NCI-H1436 (cell line): Measurements from ENCODE around the gene NCKAP5L.
"Not testable (repeated sequence)": the region's sequence is repeated elsewhere in the genome, so short reads cannot be mapped to it uniquely, and the experiment has no call there.

ENCODE experiments used
- DNase-seq: peaks from one replicate; lab custom pipeline; 2025; lab: John Stamatoyannopoulos, UW

NCKAP5L gene

DNA sequence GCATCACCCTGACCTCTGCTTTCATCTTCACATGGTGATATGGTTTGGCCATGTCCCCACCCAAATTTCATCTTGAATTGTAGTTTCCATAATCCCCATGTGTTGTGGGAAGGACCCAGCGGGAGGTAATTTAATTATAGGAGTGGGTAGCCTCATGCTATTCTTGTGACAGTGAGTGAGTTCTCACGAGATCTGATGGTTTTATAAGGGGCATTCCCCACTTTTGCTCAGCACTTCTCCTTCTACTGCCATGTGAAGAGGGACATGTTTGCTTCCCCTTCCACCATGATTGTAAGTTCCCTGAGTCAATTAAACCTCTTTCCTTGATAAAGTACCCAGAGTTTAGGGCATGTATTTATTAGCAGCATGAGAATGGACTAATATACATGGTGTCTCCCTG, 48.6 kb downstream of the NCKAP5L start:
- no peak for DNase-seq

DNA sequence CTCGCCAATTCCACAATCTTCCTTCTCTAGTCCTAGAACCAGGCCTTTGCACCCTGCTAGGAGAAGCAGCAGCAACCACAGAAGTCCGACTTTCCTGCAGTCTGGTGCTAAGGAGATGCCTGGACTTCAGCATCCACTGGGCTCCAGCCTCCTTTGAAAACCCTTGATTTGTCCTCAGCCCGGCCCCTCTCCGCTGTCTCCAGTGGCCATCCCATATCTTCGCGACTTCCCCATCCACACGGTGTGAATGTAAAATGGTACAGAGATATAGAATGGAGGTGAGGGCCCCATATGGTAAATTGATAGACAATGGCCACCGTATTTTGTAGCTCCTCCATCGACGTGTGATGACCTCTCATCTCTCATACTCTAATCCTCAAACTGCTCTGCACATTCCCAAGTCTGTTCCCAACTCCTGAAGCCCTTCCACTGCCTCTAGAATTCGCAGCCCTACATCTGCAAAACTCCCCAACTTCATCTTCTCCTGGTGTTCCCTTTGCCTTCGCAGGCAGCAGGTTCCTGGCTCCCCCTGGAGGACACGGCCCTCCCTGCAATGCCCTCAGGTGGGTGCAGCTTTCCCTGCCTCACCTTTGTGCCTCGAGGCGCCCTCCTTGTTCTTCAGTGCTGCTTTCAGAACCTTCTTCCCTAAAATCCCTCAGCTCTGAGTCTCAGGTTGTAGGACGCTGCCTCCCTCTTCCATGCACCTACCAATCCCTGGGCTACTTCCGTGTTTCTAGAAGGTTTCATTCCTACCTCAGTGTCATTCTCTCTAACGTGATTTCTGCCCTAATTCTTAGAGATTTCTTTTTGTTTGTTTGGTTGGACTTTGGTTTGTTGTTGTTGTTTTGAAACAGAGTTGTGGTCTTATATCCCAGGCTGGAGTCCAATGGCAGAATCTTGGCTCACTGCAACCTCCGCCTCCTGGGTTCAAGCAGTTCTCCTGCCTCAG, 50.1 kb downstream of the NCKAP5L start:
- peak; percentile 37 for DNase-seq

DNA sequence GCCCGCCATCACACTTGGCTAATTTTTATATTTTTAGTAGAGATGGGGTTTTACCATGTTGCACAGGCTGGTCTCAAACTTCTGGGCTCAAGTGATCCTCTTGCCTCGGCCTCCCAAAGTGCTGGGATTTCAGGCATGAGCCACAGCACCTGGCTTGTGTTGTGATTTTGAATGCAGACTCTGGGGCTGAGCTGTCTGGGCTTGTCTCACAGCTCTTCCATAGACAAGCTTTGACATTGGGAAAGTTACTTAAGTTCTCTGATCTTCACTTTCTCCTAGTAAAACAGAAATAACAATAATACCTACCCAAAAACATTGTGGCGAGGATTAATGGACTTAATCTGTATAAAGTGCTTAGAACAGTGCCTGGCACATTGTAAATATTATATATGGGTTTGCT, 50.9 kb downstream of the NCKAP5L start:
- DNase-seq, result no peak

DNA sequence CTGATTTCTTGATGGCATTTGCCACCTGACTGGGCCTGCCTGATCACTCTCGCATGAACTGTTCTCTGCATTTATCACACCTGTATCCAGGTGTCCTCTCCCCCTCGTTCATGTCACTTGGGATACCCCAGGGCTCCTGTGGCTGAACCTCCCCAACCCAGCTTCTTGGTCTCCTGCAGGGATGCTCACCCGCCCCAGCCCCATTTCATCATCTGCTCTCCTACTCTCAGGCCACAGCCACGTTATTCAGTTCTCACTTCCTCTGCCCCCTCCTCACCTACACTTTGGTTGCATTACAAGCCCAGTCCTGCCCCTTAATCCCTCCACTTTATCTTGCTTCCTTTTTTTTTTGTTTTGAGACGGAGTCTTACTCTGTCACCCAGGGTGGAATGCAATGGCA, 51.4 kb downstream of the NCKAP5L start:
- no peak for DNase-seq

DNA sequence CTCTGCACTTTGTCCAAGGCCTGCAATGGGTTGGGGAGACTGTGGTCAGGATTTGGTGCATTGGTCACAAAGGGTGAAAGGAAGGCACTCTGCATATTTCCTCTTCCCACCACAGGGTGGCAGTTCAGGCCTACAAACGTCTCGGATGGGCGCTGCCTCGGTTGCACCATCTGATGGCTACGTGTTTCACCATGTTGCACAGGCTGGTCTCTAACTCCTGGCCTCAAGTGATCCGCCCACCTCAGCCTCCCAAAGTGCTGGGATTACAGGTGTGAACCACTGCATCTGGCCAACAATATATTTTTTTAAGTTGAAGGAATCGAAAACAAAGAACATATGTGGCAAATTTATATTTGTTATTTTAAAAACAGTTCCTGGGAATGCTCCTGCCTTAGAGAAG, 51.8 kb downstream of the NCKAP5L start:
- peak; percentile 42 for DNase-seq

DNA sequence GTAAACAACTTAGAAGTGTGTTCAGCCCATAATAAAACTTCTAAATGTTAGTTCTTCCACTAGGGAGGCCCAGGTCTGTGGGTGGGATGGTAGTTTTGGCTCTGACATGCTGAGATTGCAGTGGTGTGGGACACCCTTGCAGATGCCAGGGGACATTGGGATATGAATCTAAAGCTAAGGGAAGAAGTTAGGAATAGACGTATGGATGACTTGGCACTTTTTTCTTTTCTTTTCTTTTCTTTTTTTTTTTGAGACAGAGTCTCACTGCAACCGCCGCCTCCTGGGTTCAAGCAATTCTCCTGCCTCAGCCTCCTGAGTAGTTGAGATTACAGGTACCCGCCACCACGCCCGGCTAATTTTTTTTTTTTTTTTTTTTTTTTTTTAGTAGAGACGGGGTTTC, 55.1 kb downstream of the NCKAP5L start:
- not testable (repeated sequence) for DNase-seq

DNA sequence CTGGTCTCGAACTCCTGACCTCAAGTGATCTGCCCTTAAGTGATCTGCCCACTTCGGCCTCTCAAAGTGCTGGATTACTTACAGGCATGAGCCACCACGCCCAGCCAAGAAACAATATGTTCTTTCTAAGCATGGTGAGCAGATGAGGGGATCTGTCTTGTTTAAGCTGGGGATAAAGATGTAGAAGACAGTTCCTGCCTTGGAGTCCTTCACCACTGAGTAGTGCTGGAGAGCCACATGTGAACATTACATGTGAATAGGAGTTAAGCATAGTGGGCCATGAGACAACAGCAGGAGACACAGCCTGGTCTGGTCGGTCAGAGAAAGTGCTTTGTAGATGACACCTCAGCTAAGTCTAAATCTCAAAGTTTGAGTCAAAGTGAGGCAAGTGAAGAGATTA, 60.9 kb downstream of the NCKAP5L start:
- DNase-seq, result no peak

DNA sequence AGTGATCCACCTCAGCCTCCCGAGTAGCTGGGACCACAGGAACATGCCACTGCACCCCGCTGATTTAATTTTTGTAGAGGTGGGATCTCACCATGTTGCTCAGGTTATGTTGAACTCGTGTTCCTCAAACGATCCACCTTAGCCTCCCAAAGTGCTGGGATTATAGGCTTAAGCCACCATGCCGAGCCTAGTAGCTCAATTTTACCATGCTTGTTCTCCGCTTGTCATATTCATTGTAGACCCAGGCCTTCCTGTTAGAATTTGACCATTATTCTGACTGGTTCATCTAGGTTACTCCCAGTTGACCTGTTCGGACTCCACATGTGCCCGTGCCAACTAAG, 62.1 kb downstream of the NCKAP5L start:
- DNase-seq, result no peak

DNA sequence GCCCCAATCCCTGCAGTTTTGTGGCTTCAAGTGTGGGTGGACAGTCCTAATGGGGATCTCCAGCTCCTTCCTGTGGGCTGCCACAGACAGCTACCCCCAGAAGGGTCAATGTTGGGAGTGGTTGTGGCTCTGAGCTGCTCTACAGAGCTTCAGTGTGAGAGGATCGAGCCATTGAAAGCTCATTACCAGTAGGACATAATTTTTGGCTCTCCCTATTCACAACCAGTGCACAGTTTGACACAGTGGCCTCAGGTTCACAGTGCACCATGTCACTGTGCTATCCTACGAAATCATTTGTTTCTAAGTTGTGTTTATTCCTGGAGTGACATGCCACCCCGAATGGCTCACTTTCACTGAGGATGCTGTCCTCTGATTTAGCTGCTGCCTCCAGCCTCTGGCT, 64.1 kb downstream of the NCKAP5L start:
- no peak for DNase-seq

DNA sequence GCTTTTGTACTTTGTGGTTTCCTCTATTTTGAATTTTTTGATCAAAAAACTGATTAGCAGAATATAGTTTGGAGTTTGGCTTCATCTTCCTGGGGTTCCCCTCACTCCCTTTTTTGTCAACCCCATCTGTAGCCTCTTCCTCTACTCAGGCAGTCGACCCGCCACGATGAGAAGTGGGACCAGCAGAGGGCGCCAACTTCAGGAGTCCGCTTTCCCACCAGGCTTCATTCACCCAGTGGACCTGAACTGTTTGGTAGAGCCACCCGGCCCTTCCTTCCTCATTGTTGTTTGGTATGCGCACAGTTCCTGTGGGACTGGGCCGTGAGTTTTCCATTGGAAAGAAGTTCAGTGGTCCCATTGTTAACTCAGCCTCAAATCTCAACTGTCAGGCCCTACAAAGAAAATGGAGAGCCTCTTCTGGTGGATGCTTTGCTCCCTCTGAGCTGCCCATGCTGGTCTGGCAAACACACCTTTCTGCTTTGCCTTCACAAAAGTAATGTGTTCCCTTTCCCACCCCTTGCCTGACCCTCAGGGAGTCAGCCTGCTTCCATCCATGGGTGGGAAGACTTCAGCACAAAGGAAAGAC, 65.1 kb downstream of the NCKAP5L start:
- DNase-seq, result no peak

DNA sequence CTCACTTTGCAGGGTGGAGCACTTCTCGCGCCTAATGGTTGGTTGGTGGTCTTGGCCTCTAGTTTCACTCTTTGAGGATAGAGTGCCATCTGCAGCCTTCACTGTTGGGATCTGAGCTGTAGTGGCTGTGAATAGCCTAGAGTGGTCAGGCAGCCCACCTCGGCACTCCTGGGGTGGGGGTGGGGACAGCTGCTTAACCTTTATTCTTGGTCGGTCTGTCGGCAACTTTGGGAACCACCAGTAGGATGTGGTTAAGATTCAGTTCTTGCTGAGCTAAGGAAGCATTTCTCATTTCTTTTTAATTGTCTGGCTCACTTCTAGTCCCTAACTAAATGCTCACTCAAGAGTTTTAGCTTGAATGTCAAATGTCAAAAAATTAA, 65.8 kb downstream of the NCKAP5L start:
- no peak for DNase-seq

DNA sequence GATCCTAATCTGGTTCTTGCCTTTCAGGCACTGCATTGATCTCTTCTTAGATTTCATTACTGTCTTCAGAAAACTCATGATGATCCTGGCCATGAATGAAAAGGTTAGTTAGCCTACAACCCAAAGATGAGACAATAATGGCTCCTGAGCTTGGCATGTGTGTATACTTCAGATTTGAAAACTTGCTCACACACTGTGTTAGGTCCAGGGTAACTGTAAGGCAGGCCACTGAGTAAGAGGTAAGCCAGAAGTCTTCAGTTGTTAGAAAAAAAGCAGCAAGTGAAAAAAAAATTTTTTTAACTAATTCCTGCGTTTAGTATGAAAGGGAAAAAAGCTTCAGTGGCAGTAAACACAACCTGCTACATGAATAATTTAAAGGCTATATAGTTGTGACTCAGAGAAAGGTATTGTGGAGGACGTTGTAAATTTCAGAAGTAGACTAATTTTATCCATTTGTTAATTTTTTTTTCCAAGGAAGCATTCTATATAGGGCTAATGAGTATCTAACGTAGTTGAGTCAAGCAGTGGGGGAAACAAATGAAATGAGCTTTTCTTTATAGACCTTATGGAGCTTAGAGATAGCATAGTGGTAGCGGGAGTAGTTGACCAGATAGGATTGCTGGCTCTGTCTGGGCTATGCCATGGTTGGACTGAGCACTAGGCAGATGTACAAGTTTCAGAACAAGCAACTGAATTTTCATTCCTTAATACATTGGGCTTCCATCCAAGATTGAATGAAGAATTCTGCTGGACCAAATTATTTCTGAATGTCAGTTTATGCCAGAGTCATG, 66.3 kb downstream of the NCKAP5L start:
- DNase-seq, result no peak

DNA sequence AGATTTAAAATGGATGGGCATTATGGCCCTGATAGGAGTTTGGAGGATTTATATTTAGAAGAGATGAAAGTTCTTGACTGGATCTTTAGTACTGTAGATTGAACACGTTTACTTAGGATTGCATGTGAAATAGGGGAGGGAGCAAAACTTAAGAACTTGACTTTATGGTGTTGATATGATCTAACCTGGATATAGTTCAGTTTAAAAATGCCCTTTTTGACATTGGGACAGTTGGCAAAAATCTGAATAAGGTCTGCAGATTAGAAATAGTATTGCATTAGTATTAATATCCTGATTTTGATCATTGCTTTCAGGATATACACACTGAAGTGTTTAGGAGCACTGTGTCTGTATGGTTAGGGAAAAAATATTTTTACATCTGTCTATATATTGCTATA, 77.2 kb downstream of the NCKAP5L start:
- DNase-seq, result no peak

DNA sequence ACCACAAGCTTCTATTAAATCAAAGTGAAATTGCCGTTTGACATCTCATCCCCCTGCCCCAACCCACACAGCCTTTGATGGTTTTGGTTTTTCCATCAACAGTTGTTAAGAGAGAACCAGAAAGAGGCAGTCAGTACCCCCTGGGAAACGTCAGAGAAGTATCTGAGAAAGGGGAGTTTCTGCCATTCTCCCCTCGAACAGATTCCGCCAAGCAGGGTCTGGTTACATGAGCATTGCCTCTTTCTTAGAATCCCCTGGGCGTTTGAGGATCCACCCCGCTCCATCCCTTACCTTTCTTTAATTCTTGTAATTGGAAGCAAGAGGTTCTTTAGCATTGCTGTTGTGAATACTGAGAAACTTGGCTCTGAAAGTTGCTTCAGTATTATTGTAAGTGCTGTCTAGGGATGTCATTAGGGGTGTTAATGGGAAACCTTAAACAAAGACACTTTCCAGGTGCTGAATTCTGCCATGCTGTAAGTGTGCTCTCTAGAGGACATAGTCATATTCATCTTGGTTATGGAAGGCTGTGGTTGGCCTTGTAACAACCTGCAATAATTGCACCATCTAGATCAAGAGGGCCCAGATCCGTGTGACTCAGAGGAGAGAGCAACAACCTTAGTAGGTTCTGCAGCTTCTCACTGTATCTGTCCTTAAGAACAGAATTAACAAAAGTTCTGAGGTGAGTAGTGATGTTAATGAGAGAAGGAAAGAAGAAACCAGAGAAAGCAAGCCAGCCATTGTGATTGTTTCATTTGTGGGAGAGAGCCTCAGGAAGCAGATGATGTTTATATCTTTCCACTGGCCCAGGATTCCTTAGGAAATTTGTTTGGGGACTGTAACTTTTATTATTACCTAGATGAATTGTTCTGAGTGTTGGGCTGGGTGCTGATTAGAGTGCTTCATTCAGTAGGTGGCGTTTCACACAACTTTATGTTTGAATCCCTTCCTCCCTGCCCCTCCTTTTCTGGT, 77.9 kb downstream of the NCKAP5L start:
- peak; percentile 80 for DNase-seq

DNA sequence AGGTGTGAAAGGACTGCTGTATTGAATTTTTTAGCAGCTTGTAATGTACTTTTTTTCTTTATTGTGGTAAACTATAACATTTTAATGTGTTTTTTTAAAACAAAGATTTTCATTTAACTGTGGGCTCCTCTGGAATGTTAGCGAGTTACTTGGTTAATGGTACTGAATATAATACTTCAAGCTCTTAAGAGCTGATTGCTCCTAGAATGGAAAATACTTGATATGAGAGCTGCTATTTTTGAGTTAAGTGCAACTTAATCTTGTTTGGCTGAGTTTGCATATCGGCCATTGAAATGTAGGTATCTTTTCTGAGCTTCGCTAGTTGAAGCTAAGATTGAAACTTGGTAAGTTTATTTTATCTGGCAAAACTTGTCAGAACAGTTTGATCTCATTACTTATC, 79.4 kb downstream of the NCKAP5L start:
- no peak for DNase-seq

DNA sequence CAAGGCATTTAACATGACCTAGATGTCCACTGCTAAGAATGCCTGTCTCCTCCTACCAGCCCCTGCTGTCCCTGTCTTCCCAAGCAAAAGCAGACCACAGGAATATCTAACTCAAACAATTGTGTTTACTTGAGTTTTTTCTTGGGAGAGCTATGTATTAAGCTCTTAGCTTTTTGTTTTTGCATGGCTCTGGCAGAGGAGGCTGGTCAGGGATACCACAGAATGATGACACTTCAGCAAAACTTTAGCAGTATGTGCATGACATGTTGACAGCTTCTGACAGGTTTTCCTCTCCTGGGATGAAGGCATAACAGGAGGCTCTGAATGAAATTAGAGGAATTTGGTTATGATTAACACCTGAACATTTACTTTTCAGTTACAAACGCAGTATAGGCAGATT, 79.9 kb downstream of the NCKAP5L start:
- DNase-seq, result no peak

DNA sequence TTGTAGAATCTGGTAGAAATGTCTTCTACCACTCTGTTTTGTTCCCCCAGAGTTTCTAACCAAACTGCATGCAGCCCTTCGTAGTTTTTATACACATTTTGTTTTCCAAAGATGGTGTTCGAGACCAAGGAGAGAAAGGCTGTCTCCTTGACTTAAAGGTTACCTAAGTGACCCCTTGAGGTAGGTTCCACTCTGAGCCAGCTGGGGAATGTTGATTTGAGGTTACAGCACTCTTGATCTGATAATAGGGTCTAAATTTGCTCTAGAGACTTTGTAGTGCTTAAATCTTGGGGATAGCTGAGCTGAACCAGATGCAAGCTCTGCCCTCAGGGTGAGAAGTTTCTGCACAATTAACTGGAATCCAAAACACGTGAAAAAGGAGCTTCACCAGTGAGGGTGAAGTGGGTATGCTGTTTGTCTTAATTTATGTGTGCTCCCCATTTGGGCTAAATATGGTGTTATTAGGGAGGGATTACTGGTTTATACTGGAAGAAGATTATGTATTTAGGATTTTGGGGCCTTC, 83.8 kb downstream of the NCKAP5L start:
- DNase-seq, result no peak

DNA sequence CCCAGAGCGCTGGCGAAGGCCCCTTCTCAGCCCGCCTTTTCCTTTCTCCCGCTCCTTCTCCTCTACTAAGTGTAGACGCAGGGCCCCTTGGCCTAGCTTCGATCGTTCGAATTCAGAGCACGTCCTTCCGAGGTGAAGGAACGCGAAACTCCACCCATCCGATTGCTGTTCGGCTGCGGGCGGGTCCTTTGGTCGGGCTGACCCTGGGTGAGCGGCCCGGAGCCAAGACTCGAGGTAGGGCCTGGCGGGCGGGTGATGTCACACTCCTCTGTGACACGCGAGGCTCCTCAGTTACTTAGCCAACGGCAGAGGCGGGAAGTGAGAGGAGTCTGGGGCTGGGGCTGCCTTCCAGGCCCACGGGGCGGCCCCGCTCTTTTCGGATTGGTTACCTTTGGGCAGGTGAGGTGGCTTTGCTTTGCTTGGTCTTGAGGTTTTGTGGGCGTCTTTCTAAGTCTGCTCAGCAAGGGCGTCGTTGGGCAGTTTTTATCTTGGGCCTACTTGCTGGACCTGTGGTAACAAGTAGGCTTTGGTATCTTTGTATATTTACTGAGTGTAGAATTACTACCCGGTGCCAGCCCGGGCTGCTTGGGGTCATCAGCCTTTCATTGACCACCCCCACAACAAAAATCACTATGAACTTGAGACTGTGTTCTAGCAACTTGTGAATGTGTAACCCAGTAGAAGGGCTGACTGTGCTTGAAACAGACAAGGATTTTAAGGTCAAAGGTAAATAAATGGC, 86.2 kb downstream of the NCKAP5L start:
- peak; percentile 46 for DNase-seq
